Measurements from ENCODE around the gene NR2C2AP.

DNA sequence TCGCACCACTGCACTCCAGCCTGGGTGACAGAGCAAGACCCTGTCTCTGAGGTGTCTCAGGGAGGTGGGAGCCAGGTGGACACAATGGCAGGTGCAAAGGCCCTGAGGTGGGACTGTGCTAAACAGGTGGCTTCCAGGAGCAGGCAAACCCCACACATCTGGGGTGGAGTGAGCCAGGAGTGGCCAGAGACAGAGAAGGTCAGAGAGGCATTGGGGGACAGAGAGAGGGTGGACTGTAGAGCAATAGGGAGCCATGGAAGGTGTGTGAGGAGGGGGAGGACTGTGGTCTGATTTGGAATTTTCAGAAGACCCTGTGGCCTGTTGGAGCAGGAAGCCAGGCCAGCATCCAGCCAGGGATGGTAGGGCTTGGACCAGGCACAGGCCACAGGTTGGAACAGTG, 37.8 kb downstream of the NR2C2AP start:
- TF ChIP-seq EZH2 (IDR thresholded peaks at IDR 0.05; ENCODE audit: low read length, missing control alignments): no peak
- TF ChIP-seq, protein P1, sequence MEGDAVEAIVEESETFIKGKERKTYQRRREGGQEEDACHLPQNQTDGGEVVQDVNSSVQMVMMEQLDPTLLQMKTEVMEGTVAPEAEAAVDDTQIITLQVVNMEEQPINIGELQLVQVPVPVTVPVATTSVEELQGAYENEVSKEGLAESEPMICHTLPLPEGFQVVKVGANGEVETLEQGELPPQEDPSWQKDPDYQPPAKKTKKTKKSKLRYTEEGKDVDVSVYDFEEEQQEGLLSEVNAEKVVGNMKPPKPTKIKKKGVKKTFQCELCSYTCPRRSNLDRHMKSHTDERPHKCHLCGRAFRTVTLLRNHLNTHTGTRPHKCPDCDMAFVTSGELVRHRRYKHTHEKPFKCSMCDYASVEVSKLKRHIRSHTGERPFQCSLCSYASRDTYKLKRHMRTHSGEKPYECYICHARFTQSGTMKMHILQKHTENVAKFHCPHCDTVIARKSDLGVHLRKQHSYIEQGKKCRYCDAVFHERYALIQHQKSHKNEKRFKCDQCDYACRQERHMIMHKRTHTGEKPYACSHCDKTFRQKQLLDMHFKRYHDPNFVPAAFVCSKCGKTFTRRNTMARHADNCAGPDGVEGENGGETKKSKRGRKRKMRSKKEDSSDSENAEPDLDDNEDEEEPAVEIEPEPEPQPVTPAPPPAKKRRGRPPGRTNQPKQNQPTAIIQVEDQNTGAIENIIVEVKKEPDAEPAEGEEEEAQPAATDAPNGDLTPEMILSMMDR (conservative IDR thresholded peaks at IDR 0.05 in 1 of 2, IDR thresholded peaks at IDR 0.05 in 1 of 2; ENCODE audit: low read depth in 1 of 2, low read length in 2 of 2): no peak
